GM12878 (cell line): ENCODE measurements around the gene CDH16. TPM values are rescaled to one million over a fixed set of nuclear protein-coding genes. Genes with fewer than 3 reads are reported as not detected.

Source experiments
- ATAC-seq: fragments of 200-7000 bp; cut with Tn5 transposase; 3 replicates; pipeline ENCODE4 v1.9.1; 2020; ENCODE audit warnings: mild to moderate bottlenecking, moderate library complexity
- BruUV-seq: library from RNA; stranded (reverse); fragments of 400-500 nt; replicated peaks from 2 replicates; lab custom pipeline; 2021; lab: Mats Ljungman, UMichigan
- CTCF ChIA-PET: fragments of 300-600 bp; sonication (Branson Sonifier 250); formaldehyde crosslinking; extraction: SDS; loops from one replicate; lab custom pipeline; 2021; ENCODE audit warnings: inconsistent platforms; lab: Yijun Ruan, JAX
- POLR2A ChIA-PET: fragments of 350-600 bp; formaldehyde crosslinking; extraction: SDS; loops from one replicate; lab custom pipeline; 2021; ENCODE audit warnings: inconsistent platforms; lab: Charles Lee
- RAD21 ChIA-PET: fragments of 300-600 bp; sonication (Branson Sonifier 250); formaldehyde crosslinking; loops from one replicate; lab custom pipeline; 2023; ENCODE audit warnings: antibody characterized with exemption; ENCODE audit not compliant: unreplicated experiment; lab: Charles Lee
- SMC1A ChIA-PET: fragments of 300-600 bp; sonication (Branson Sonifier 250); formaldehyde crosslinking; loops from one replicate; lab custom pipeline; 2023; ENCODE audit not compliant: unreplicated experiment, uncharacterized antibody; lab: Charles Lee
- DNase-seq: peaks from one replicate; pipeline ENCODE4 v3.0.0-alpha.2; 2011; ENCODE audit warnings: low read depth, low spot score
- FAIRE-seq: peaks from 3 replicates; lab custom pipeline; 2011; peaks lifted over from hg19 to GRCh38; lab: Jason Lieb, UNC
- H2AFZ ChIP-seq: 2 replicates; pipeline ENCODE4 v1.6.0; 2011; ENCODE audit warnings: low read depth, low read length, control low read depth; ENCODE audit not compliant: control insufficient read depth
- H3K27ac ChIP-seq: 2 replicates; pipeline ENCODE4 v1.5.1; 2011; ENCODE audit warnings: control low read depth; ENCODE audit not compliant: control insufficient read depth, insufficient read depth
- H3K27me3 ChIP-seq, 2 experiments: replicated peaks in 1 of 2; 2 replicates each; pipeline versions ENCODE4 v1.6.0 to v1.6.1; 2011; ENCODE audit warnings: low read length in 1 of 2; ENCODE audit not compliant: control insufficient read depth in 2 of 2, insufficient read depth in 2 of 2
- H3K36me3 ChIP-seq, 2 experiments: 2 replicates each; pipeline ENCODE4 v1.5.1; 2011; ENCODE audit warnings: low read length in 1 of 2; ENCODE audit not compliant: control insufficient read depth in 2 of 2, insufficient read depth in 2 of 2
- H3K4me1 ChIP-seq: 2 replicates; pipeline ENCODE4 v1.6.1; 2011; ENCODE audit warnings: mild to moderate bottlenecking, low read length, moderate library complexity, mixed read lengths; ENCODE audit not compliant: control insufficient read depth, insufficient read depth
- H3K4me2 ChIP-seq: 2 replicates; pipeline ENCODE4 v1.6.0; 2011; ENCODE audit warnings: control low read depth; ENCODE audit not compliant: control insufficient read depth, insufficient read depth
- H3K4me3 ChIP-seq: fragments of 200-600 bp; sonication (generic); 2 replicates; pipeline ENCODE4 v1.5.1; 2016
- H3K79me2 ChIP-seq: 2 replicates; pipeline ENCODE4 v1.6.0; 2011; ENCODE audit warnings: low read length; ENCODE audit not compliant: control insufficient read depth, insufficient read depth
- H3K9ac ChIP-seq: 2 replicates; pipeline ENCODE4 v1.8.0; 2011; ENCODE audit warnings: low read length, control low read depth, mixed read lengths; ENCODE audit not compliant: control insufficient read depth, insufficient read depth
- H3K9me3 ChIP-seq: replicated peaks from 3 replicates; pipeline ENCODE4 v1.5.1; 2011; ENCODE audit warnings: mild to moderate bottlenecking, low read length; ENCODE audit not compliant: control insufficient read depth, insufficient read depth
- H4K20me1 ChIP-seq: 2 replicates; pipeline ENCODE4 v1.6.0; 2011; ENCODE audit not compliant: control insufficient read depth, insufficient read depth
- BACH1 ChIP-seq: fragments of 450-650 bp; IDR thresholded peaks from 2 replicates; pipeline ENCODE4 v1.6.1; 2017; ENCODE audit warnings: mild to moderate bottlenecking, borderline replicate concordance
- MYC ChIP-seq: IDR thresholded peaks from 2 replicates; pipeline ENCODE4 v1.6.1; 2011; ENCODE audit warnings: mild to moderate bottlenecking, low read length, moderate library complexity, inconsistent platforms; ENCODE audit not compliant: insufficient read depth, insufficient replicate concordance, insufficient read length, severe bottlenecking
- RAD21 ChIP-seq: IDR thresholded peaks from 2 replicates; pipeline ENCODE4 v1.6.1; 2011; ENCODE audit warnings: mild to moderate bottlenecking, low read depth, low read length, moderate library complexity; ENCODE audit not compliant: insufficient read depth
- SMC3 ChIP-seq: IDR thresholded peaks from 2 replicates; pipeline ENCODE4 v1.6.1; 2011; ENCODE audit warnings: low read length, improper control_type of control experiment, borderline replicate concordance
- SPI1 ChIP-seq: IDR thresholded peaks from 2 replicates; pipeline ENCODE4 v1.6.1; 2011; ENCODE audit warnings: low read depth, mild to moderate bottlenecking, low read length, moderate library complexity, borderline replicate concordance; ENCODE audit not compliant: insufficient read depth
- WGBS: methylation state at CpG from one replicate; pipeline ENCODE4 v1.1.6; 2016; ENCODE audit warnings: low lambda C conversion rate; ENCODE audit not compliant: insufficient replicate concordance, insufficient coverage; ENCODE audit errors: missing lambda C conversion rate; 5-methylcytosine and 5-hydroxymethylcytosine counted together
- in situ Hi-C: fragments of 300-500 bp; cut with MboI; formaldehyde crosslinking; loops from 9 replicates; pipeline ENCODE4 v1.14.3; 2018; ENCODE audit warnings: mixed read lengths
- intact Hi-C: fragments of 100-400 bp; cut with micrococcal nuclease; formaldehyde crosslinking; loops from one replicate; pipeline ENCODE4 v1.14.2; 2022; ENCODE audit not compliant: unreplicated experiment
- polyA plus RNA-seq, 11 experiments: library from polyadenylated mRNA; depleted of rRNA in 4 of 11; unstranded in 6 of 11; stranded (reverse) in 5 of 11; fragments of >200 nt; fragmentation: Nextera tagmentation in 4 of 11; fragmentation: Illumina TruSeq in 1 of 11; extraction: Ambion mirVana in 4 of 11; extraction: Trizol in 1 of 11; gene quantifications; 1 replicate in 1 of 11; 2 replicates in 10 of 11; pipeline versions ENCODE4 v1.2.1 to v1.2.3, GENCODE V29; 2011 to 2016; ENCODE audit warnings: inconsistent platforms in 2 of 11, missing spikeins in 2 of 11, low read depth in 1 of 11
- total RNA-seq, 4 experiments: library from RNA; depleted of rRNA in 3 of 4; stranded (reverse); fragments of >200 nt in 3 of 4; fragmentation: Illumina TruSeq in 1 of 4; extraction: Trizol in 1 of 4; gene quantifications; 2 replicates each; pipeline versions ENCODE4 v1.2.1 to v1.2.3, GENCODE V29; 2013 to 2021
- TF ChIP-seq, protein P1 (sequence below): fragments of 450-650 bp; IDR thresholded peaks from 2 replicates; pipeline ENCODE4 v1.6.1; 2017; ENCODE audit warnings: mild to moderate bottlenecking, moderate library complexity
- TF ChIP-seq, protein P2 (sequence below): IDR thresholded peaks from 2 replicates; pipeline ENCODE4 v1.6.1; 2012; ENCODE audit warnings: low read length, inconsistent platforms

Gene CDH16
- total and polyA plus RNA-seq, 10 of the 15 experiments (the other 5 are each of a cell fraction or from before 2014, with no cell fraction given), result 0.05 TPM; not detected in 9

GRCh38 chr16:66954097-66954659 is 35.5 kb upstream of the CDH16 start (continued):
- TF ChIP-seq, protein P1, sequence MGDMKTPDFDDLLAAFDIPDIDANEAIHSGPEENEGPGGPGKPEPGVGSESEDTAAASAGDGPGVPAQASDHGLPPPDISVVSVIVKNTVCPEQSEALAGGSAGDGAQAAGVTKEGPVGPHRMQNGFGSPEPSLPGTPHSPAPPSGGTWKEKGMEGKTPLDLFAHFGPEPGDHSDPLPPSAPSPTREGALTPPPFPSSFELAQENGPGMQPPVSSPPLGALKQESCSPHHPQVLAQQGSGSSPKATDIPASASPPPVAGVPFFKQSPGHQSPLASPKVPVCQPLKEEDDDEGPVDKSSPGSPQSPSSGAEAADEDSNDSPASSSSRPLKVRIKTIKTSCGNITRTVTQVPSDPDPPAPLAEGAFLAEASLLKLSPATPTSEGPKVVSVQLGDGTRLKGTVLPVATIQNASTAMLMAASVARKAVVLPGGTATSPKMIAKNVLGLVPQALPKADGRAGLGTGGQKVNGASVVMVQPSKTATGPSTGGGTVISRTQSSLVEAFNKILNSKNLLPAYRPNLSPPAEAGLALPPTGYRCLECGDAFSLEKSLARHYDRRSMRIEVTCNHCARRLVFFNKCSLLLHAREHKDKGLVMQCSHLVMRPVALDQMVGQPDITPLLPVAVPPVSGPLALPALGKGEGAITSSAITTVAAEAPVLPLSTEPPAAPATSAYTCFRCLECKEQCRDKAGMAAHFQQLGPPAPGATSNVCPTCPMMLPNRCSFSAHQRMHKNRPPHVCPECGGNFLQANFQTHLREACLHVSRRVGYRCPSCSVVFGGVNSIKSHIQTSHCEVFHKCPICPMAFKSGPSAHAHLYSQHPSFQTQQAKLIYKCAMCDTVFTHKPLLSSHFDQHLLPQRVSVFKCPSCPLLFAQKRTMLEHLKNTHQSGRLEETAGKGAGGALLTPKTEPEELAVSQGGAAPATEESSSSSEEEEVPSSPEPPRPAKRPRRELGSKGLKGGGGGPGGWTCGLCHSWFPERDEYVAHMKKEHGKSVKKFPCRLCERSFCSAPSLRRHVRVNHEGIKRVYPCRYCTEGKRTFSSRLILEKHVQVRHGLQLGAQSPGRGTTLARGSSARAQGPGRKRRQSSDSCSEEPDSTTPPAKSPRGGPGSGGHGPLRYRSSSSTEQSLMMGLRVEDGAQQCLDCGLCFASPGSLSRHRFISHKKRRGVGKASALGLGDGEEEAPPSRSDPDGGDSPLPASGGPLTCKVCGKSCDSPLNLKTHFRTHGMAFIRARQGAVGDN, result no peak
- peak; percentile 74 for TF ChIP-seq SMC3
- TF ChIP-seq RAD21, result peak; percentile 90
- TF ChIP-seq MYC, result no peak

- Histone ChIP-seq H3K27me3 (no peaks in the 10 kb centered on the region), H2AFZ (peak overlapping the region; percentile 62; the same call in 1 of the 2 replicates), H3K4me1 (peaks cover 11% of the 10 kb centered on the region), H3K36me3 (no peaks in the 10 kb centered on the region), H3K9ac (no peak overlapping the region), H4K20me1 (no peaks in the 10 kb centered on the region), H3K4me3 (no peak overlapping the region), H3K4me2 (no peak overlapping the region), H3K9me3 (no peaks in the 10 kb centered on the region), H3K79me2 (no peaks in the 10 kb centered on the region), H3K27ac (no peak overlapping the region)
- ATAC-seq (no peak), DNase-seq (no peak), FAIRE-seq (no peak)
- RAD21 ChIA-PET, result interaction anchor here (0.6 to 1.6 kb wide), 6 partner anchors 22 to 313 kb away, joined by 4 to 9 read pairs (median 4); no protein-coding TSS in a partner anchor
- WGBS, result 48% methylated on average over 10 of the region's 10 CpGs
- in situ Hi-C loops (no loop called here), intact Hi-C loops (loop anchor here (1.0 to 10.0 kb wide), 3 partner anchors 24 to 232 kb away; no protein-coding TSS in a partner anchor)
- BruUV-seq, result no TSS peak
- SMC1A ChIA-PET, result interaction anchor here (0.6 to 1.7 kb wide), 7 partner anchors 22 to 215 kb away, joined by 3 to 7 read pairs (median 4); no protein-coding TSS in a partner anchor
- POLR2A ChIA-PET, result interaction anchor here (0.6 to 0.9 kb wide), 3 partner anchors 76 to 517 kb away, joined by 3 to 4 read pairs (median 4); no protein-coding TSS in a partner anchor
- CTCF ChIA-PET, result interaction anchor here (0.6 to 2.8 kb wide), 32 partner anchors 8 to 446 kb away, joined by 3 to 14 read pairs (median 4); partner anchors contain the start of genes EXOC3L1, FBXL8 and TRADD
- TF ChIP-seq BACH1, result no peak
- TF ChIP-seq, protein P1, result no peak
- TF ChIP-seq SPI1, result no peak
- TF ChIP-seq, protein P2, sequence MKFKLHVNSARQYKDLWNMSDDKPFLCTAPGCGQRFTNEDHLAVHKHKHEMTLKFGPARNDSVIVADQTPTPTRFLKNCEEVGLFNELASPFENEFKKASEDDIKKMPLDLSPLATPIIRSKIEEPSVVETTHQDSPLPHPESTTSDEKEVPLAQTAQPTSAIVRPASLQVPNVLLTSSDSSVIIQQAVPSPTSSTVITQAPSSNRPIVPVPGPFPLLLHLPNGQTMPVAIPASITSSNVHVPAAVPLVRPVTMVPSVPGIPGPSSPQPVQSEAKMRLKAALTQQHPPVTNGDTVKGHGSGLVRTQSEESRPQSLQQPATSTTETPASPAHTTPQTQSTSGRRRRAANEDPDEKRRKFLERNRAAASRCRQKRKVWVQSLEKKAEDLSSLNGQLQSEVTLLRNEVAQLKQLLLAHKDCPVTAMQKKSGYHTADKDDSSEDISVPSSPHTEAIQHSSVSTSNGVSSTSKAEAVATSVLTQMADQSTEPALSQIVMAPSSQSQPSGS, result no peak
Observed at GRCh38 chr16:66953462-66954096, 34.9 kb upstream of the CDH16 start.
